ENCODE measurements around the gene SDHC.
"Not testable (repeated sequence)": the region's sequence is repeated elsewhere in the genome, so short reads cannot be mapped to it uniquely, and the experiment has no call there.

SDHC gene

GRCh38 chr1:161315841-161316674 is 1.9 kb downstream of the SDHC start:
- 76% methylated on average over 14 of the region's 17 CpGs for WGBS
- H3K4ac ChIP-seq (ENCODE audit: low read depth in 1 of 2, low read length in 2 of 2) = not testable (repeated sequence)

GRCh38 chr1:161324020-161324419 is 9.8 kb downstream of the SDHC start:
- no peak overlapping the region for H3K14ac ChIP-seq (ENCODE audit: low read length in 2 of 2)
- peaks cover 28 to 50% of the 10 kb centered on the region in 2 experiments for H3K36me3 ChIP-seq (ENCODE audit: control insufficient read depth in 1 of 2, insufficient read depth in 2 of 2, low read depth in 1 of 2, low read length in 2 of 2)
- H3K23ac ChIP-seq (ENCODE audit: low read length in 2 of 2) = no peak overlapping the region
- no peak overlapping the region for H3K4ac ChIP-seq (ENCODE audit: low read depth in 1 of 2, low read length in 2 of 2)
- H2BK120ac ChIP-seq (ENCODE audit: low read depth, low read length) = no peak overlapping the region
- DNase-seq = no peak
- H3K27me3 ChIP-seq (ENCODE audit: control insufficient read depth in 1 of 2, insufficient read depth in 1 of 2, low read length in 2 of 2) = no peaks in the 10 kb centered on the region
- H2BK5ac ChIP-seq (ENCODE audit: low read depth, low read length, poor library complexity, severe bottlenecking) = no peak overlapping the region
- no peak overlapping the region for H2BK12ac ChIP-seq (ENCODE audit: low read length in 2 of 2)
- no peak overlapping the region for H2AK5ac ChIP-seq (ENCODE audit: low read length, severe bottlenecking)
- H3K4me3 ChIP-seq (ENCODE audit: insufficient read depth in 1 of 2, low read depth in 1 of 2, low read length in 2 of 2) = no peak overlapping the region
- H3K4me1 ChIP-seq (ENCODE audit: control insufficient read depth, insufficient read depth, low read depth, low read length) = no peaks in the 10 kb centered on the region
- H2BK15ac ChIP-seq (ENCODE audit: low read depth, poor library complexity, severe bottlenecking) = no peak overlapping the region
- H3K4me2 ChIP-seq (ENCODE audit: low read length, poor library complexity, severe bottlenecking) = no peak overlapping the region
- H3K79me1 ChIP-seq (replicated peaks; ENCODE audit: low read length, poor library complexity, severe bottlenecking) = peaks cover 30% of the 10 kb centered on the region
- H2AFZ ChIP-seq (ENCODE audit: low read depth, low read length) = no peak overlapping the region
- H3K9me3 ChIP-seq (ENCODE audit: control insufficient read depth, low read length) = no peaks in the 10 kb centered on the region
- no peak overlapping the region for H3K27ac ChIP-seq (ENCODE audit: low read length, poor library complexity, severe bottlenecking)
- H3K18ac ChIP-seq (ENCODE audit: low read depth in 1 of 2, low read length in 2 of 2) = no peak overlapping the region
- 91% methylated on average over 3 of the region's 4 CpGs for WGBS
- H4K8ac ChIP-seq (ENCODE audit: low read length) = no peak overlapping the region
- no peak overlapping the region for H3K9ac ChIP-seq (ENCODE audit: low read length)
- H4K91ac ChIP-seq (ENCODE audit: low read length) = no peak overlapping the region

More at GRCh38 chr1:161315841-161316674, 1.9 kb downstream of the SDHC start:
- H3K4me1 ChIP-seq (ENCODE audit: control insufficient read depth, insufficient read depth, low read depth, low read length); H3K27ac ChIP-seq (ENCODE audit: low read length, poor library complexity, severe bottlenecking); H4K91ac ChIP-seq (ENCODE audit: low read length); H2BK5ac ChIP-seq (ENCODE audit: low read depth, low read length, poor library complexity, severe bottlenecking); H3K27me3 ChIP-seq (ENCODE audit: control insufficient read depth in 1 of 2, insufficient read depth in 1 of 2, low read length in 2 of 2); H3K4me2 ChIP-seq (ENCODE audit: low read length, poor library complexity, severe bottlenecking); H3K14ac ChIP-seq (ENCODE audit: low read length in 2 of 2); H2BK120ac ChIP-seq (ENCODE audit: low read depth, low read length); H3K9ac ChIP-seq (ENCODE audit: low read length); DNase-seq; H3K23ac ChIP-seq (ENCODE audit: low read length in 2 of 2); H4K8ac ChIP-seq (ENCODE audit: low read length); H2AK5ac ChIP-seq (ENCODE audit: low read length, severe bottlenecking); H2BK15ac ChIP-seq (ENCODE audit: low read depth, poor library complexity, severe bottlenecking); H3K36me3 ChIP-seq (ENCODE audit: control insufficient read depth in 1 of 2, insufficient read depth in 2 of 2, low read depth in 1 of 2, low read length in 2 of 2); H3K18ac ChIP-seq (ENCODE audit: low read depth in 1 of 2, low read length in 2 of 2); H2BK12ac ChIP-seq (ENCODE audit: low read length in 2 of 2); H3K4me3 ChIP-seq (ENCODE audit: insufficient read depth in 1 of 2, low read depth in 1 of 2, low read length in 2 of 2); H3K9me3 ChIP-seq (ENCODE audit: control insufficient read depth, low read length): not testable (repeated sequence)
- peaks cover 16% of the 10 kb centered on the region for H3K79me1 ChIP-seq (replicated peaks; ENCODE audit: low read length, poor library complexity, severe bottlenecking)
- H2AFZ ChIP-seq (ENCODE audit: low read depth, low read length) = peak overlapping the region; percentile 14

GRCh38 chr1:161330346-161330745 is 16.2 kb downstream of the SDHC start:
- H3K27ac ChIP-seq (ENCODE audit: low read length, poor library complexity, severe bottlenecking) = no peak overlapping the region
- no peak overlapping the region for H2AK5ac ChIP-seq (ENCODE audit: low read length, severe bottlenecking)
- peaks cover 17% of the 10 kb centered on the region for H3K79me1 ChIP-seq (replicated peaks; ENCODE audit: low read length, poor library complexity, severe bottlenecking)
- H3K4ac ChIP-seq (ENCODE audit: low read depth in 1 of 2, low read length in 2 of 2) = no peak overlapping the region
- H3K36me3 ChIP-seq (ENCODE audit: control insufficient read depth in 1 of 2, insufficient read depth in 2 of 2, low read depth in 1 of 2, low read length in 2 of 2) = peaks cover 34 to 86% of the 10 kb centered on the region in 2 experiments
- H3K4me2 ChIP-seq (ENCODE audit: low read length, poor library complexity, severe bottlenecking) = no peak overlapping the region
- no peak overlapping the region for H3K4me3 ChIP-seq (ENCODE audit: insufficient read depth in 1 of 2, low read depth in 1 of 2, low read length in 2 of 2)
- H3K23ac ChIP-seq (ENCODE audit: low read length in 2 of 2) = no peak overlapping the region
- no peak overlapping the region for H2BK15ac ChIP-seq (ENCODE audit: low read depth, poor library complexity, severe bottlenecking)
- H3K9me3 ChIP-seq (ENCODE audit: control insufficient read depth, low read length) = no peaks in the 10 kb centered on the region
- no peak overlapping the region for H4K8ac ChIP-seq (ENCODE audit: low read length)
- no peak overlapping the region for H2AFZ ChIP-seq (ENCODE audit: low read depth, low read length)
- DNase-seq = no peak
- no peak overlapping the region for H3K14ac ChIP-seq (ENCODE audit: low read length in 2 of 2)
- no peak overlapping the region for H2BK12ac ChIP-seq (ENCODE audit: low read length in 2 of 2)
- H3K27me3 ChIP-seq (ENCODE audit: control insufficient read depth in 1 of 2, insufficient read depth in 1 of 2, low read length in 2 of 2) = no peaks in the 10 kb centered on the region
- no peak overlapping the region for H4K91ac ChIP-seq (ENCODE audit: low read length)
- H3K18ac ChIP-seq (ENCODE audit: low read depth in 1 of 2, low read length in 2 of 2) = no peak overlapping the region
- H2BK120ac ChIP-seq (ENCODE audit: low read depth, low read length) = no peak overlapping the region
- H3K9ac ChIP-seq (ENCODE audit: low read length) = no peak overlapping the region
- H2BK5ac ChIP-seq (ENCODE audit: low read depth, low read length, poor library complexity, severe bottlenecking) = no peak overlapping the region
- H3K4me1 ChIP-seq (ENCODE audit: control insufficient read depth, insufficient read depth, low read depth, low read length) = no peaks in the 10 kb centered on the region
- 99% methylated on average over 4 of the region's 4 CpGs for WGBS

- H3K36me3 ChIP-seq (ENCODE audit: control insufficient read depth in 1 of 2, insufficient read depth in 2 of 2, low read depth in 1 of 2, low read length in 2 of 2) = peaks cover 28 to 94% of the 10 kb centered on the region in 2 experiments
- no peak overlapping the region for H3K4me2 ChIP-seq (ENCODE audit: low read length, poor library complexity, severe bottlenecking)
- no peak overlapping the region for H2BK15ac ChIP-seq (ENCODE audit: low read depth, poor library complexity, severe bottlenecking)
- no peak overlapping the region for H3K4me3 ChIP-seq (ENCODE audit: insufficient read depth in 1 of 2, low read depth in 1 of 2, low read length in 2 of 2)
- no peaks in the 10 kb centered on the region for H3K4me1 ChIP-seq (ENCODE audit: control insufficient read depth, insufficient read depth, low read depth, low read length)
- no peak overlapping the region for H3K27ac ChIP-seq (ENCODE audit: low read length, poor library complexity, severe bottlenecking)
- H3K4ac ChIP-seq (ENCODE audit: low read depth in 1 of 2, low read length in 2 of 2) = no peak overlapping the region
- no peak for DNase-seq
- H3K18ac ChIP-seq (ENCODE audit: low read depth in 1 of 2, low read length in 2 of 2) = no peak overlapping the region
- WGBS = over 99% methylated on average over 7 of the region's 9 CpGs
- no peak overlapping the region for H2AFZ ChIP-seq (ENCODE audit: low read depth, low read length)
- peaks cover 13% of the 10 kb centered on the region for H3K79me1 ChIP-seq (replicated peaks; ENCODE audit: low read length, poor library complexity, severe bottlenecking)
- H3K9ac ChIP-seq (ENCODE audit: low read length) = no peak overlapping the region
- H4K91ac ChIP-seq (ENCODE audit: low read length) = no peak overlapping the region
- no peak overlapping the region for H2AK5ac ChIP-seq (ENCODE audit: low read length, severe bottlenecking)
- H3K14ac ChIP-seq (ENCODE audit: low read length in 2 of 2) = no peak overlapping the region
- no peak overlapping the region for H2BK120ac ChIP-seq (ENCODE audit: low read depth, low read length)
- H3K27me3 ChIP-seq (ENCODE audit: control insufficient read depth in 1 of 2, insufficient read depth in 1 of 2, low read length in 2 of 2) = no peaks in the 10 kb centered on the region
- no peak overlapping the region for H3K23ac ChIP-seq (ENCODE audit: low read length in 2 of 2)
- no peak overlapping the region for H4K8ac ChIP-seq (ENCODE audit: low read length)
- H2BK5ac ChIP-seq (ENCODE audit: low read depth, low read length, poor library complexity, severe bottlenecking) = no peak overlapping the region
- no peaks in the 10 kb centered on the region for H3K9me3 ChIP-seq (ENCODE audit: control insufficient read depth, low read length)
- H2BK12ac ChIP-seq (ENCODE audit: low read length in 2 of 2) = no peak overlapping the region
Measured at GRCh38 chr1:161333166-161333565, 19.0 kb downstream of the SDHC start.

All from mesenchymal stem cell (in vitro differentiated cells and primary cell).